DOHH2 (cell line): ENCODE data around the gene IMPDH1.

Source experiments
- CTCF ChIP-seq: fragments of 200-600 bp; sonication (generic); IDR thresholded peaks from one replicate; pipeline ENCODE4 v1.5.1; 2014; ENCODE audit warnings: antibody characterized with exemption, mild to moderate bottlenecking, low read depth, low read length; ENCODE audit not compliant: poor library complexity, severe bottlenecking
- EZH2phosphoT487 ChIP-seq: fragments of 200-600 bp; sonication (generic); IDR thresholded peaks from 2 replicates; pipeline ENCODE4 v1.6.1; 2017; ENCODE audit warnings: borderline replicate concordance, mild to moderate bottlenecking, antibody characterized with exemption, low read length, moderate library complexity, mixed read lengths

GRCh38 chr7:128422037-128422436 lies 12.3 kb upstream of the IMPDH1 start:
- TF ChIP-seq CTCF (no peak), EZH2phosphoT487 (no peak)
